Natural killer cell (primary cell): Measurements from ENCODE around the gene IGF2R. TPM values are rescaled to one million over a fixed set of nuclear protein-coding genes. Genes with fewer than 3 reads are reported as not detected.

Source experiments
- ATAC-seq, 3 donors: fragments of 150-1000 bp in 2 of 3; fragments of 200-7000 bp in 1 of 3; cut with Tn5 transposase; 1 replicate in 1 of 3; 2 replicates in 2 of 3; pipeline ENCODE4 v1.10.0; 2021; ENCODE audit warnings: mild to moderate bottlenecking in 2 of 3, moderate library complexity in 2 of 3
- DNase-seq, 2 donors: peaks; one replicate each; pipeline versions ENCODE4 v3.0.0 to v3.0.0-alpha.2; 2013 to 2021; ENCODE audit warnings: mixed read lengths in 1 of 2
- H3K27ac ChIP-seq: one replicate; pipeline ENCODE4 v1.5.1; 2013; ENCODE audit warnings: mild to moderate bottlenecking, low read length
- H3K27me3 ChIP-seq: one replicate; pipeline ENCODE4 v1.6.1; 2013; ENCODE audit warnings: low read length; ENCODE audit not compliant: control insufficient read depth, insufficient read depth
- H3K36me3 ChIP-seq: one replicate; pipeline ENCODE4 v1.6.1; 2013; ENCODE audit warnings: low read length; ENCODE audit not compliant: control insufficient read depth, insufficient read depth
- H3K4me1 ChIP-seq: one replicate; pipeline ENCODE4 v1.6.1; 2013; ENCODE audit warnings: low read length; ENCODE audit not compliant: control insufficient read depth, insufficient read depth
- H3K4me3 ChIP-seq: one replicate; pipeline ENCODE4 v1.5.1; 2013; ENCODE audit warnings: low read length
- H3K9me3 ChIP-seq: one replicate; pipeline ENCODE4 v1.6.1; 2013; ENCODE audit warnings: low read length; ENCODE audit not compliant: control insufficient read depth, insufficient read depth
- H3K27ac Mint-ChIP-seq, 2 donors: one replicate each; pipeline ENCODE4 v1.8.0; 2022; ENCODE audit warnings: mild to moderate bottlenecking in 2 of 2, mixed read lengths in 2 of 2, moderate library complexity in 1 of 2
- H3K27me3 Mint-ChIP-seq, 2 donors: one replicate each; pipeline ENCODE4 v1.8.0; 2022; ENCODE audit warnings: low read depth in 2 of 2, mixed read lengths in 2 of 2
- H3K36me3 Mint-ChIP-seq: one replicate; pipeline ENCODE4 v1.8.0; 2022; ENCODE audit warnings: mixed read lengths
- H3K4me1 Mint-ChIP-seq, 2 donors: one replicate each; pipeline ENCODE4 v1.8.0; 2022; ENCODE audit warnings: mixed read lengths in 2 of 2
- H3K4me3 Mint-ChIP-seq: one replicate; pipeline ENCODE4 v1.8.0; 2022; ENCODE audit warnings: mild to moderate bottlenecking, moderate library complexity, mixed read lengths
- H3K9me3 Mint-ChIP-seq, 2 donors: one replicate each; pipeline ENCODE4 v1.8.0; 2022; ENCODE audit warnings: mixed read lengths in 2 of 2
- CTCF ChIP-seq: fragments of 200-600 bp; IDR thresholded peaks from one replicate; pipeline ENCODE4 v1.8.0; 2022; ENCODE audit warnings: antibody characterized with exemption
- WGBS: methylation state at CpG from one replicate; pipeline ENCODE4 v1.1.7; 2013; ENCODE audit warnings: missing lambda C conversion rate; ENCODE audit not compliant: insufficient coverage; 5-methylcytosine and 5-hydroxymethylcytosine counted together
- intact Hi-C: fragments of 100-400 bp; cut with micrococcal nuclease; formaldehyde crosslinking; loops from one replicate; pipeline ENCODE4 v1.14.2; 2022
- total RNA-seq, 4 donors: library from RNA; stranded (reverse); fragments of 120-200 nt in 1 of 4; gene quantifications; one replicate each; pipeline versions ENCODE4 v1.2.3 to v1.2.4, GENCODE V29; 2013 to 2022

Gene IGF2R
- total RNA-seq, 3 donors from 2014 or later (not counting 1 experiment from before 2014, with no cell fraction given) = 208 to 282 (median 253) TPM

- Histone ChIP-seq H3K9me3 (no peaks in the 10 kb centered on the region), H3K4me3 (no peak overlapping the region), H3K4me1 (peaks cover 31% of the 10 kb centered on the region), H3K27ac (no peak overlapping the region), H3K27me3 (no peaks in the 10 kb centered on the region), H3K36me3 (peaks cover 81% of the 10 kb centered on the region)
- intact Hi-C loops = no loop called here
- no peaks in the 10 kb centered on the region for H3K27me3 Mint-ChIP-seq
- ATAC-seq = no peak
- H3K9me3 Mint-ChIP-seq = no peaks in the 10 kb centered on the region
- H3K4me3 Mint-ChIP-seq = no peak overlapping the region
- 97% methylated on average over 10 of the region's 10 CpGs for WGBS
- peaks cover 34 to 43% of the 10 kb centered on the region in 2 donors for H3K4me1 Mint-ChIP-seq
- no peak for TF ChIP-seq CTCF
- no peak for DNase-seq
- H3K36me3 Mint-ChIP-seq = peaks cover 40% of the 10 kb centered on the region
- H3K27ac Mint-ChIP-seq = peak overlapping the region in 1 of 2 donors; percentile 63
Observed at GRCh38 chr6:160067564-160067963, 98.7 kb downstream of the IGF2R start.

GRCh38 chr6:160068346-160068745 is 99.5 kb downstream of the IGF2R start:
- Histone ChIP-seq H3K27ac (no peak overlapping the region), H3K9me3 (no peaks in the 10 kb centered on the region), H3K27me3 (no peaks in the 10 kb centered on the region), H3K4me3 (no peak overlapping the region), H3K4me1 (peaks cover 31% of the 10 kb centered on the region), H3K36me3 (peaks cover 83% of the 10 kb centered on the region)
- DNase-seq = no peak
- Mint-ChIP-seq H3K9me3 (no peaks in the 10 kb centered on the region), H3K4me3 (peak overlapping the region; percentile 67), H3K27me3 (no peaks in the 10 kb centered on the region), H3K27ac (peak overlapping the region; percentile 29 to 63), H3K4me1 (peaks cover 37 to 43% of the 10 kb centered on the region in 2 donors), H3K36me3 (peaks cover 42% of the 10 kb centered on the region)
- no peak for ATAC-seq
- no peak for TF ChIP-seq CTCF
- 71% methylated on average over 7 of the region's 7 CpGs for WGBS
- intact Hi-C loops = no loop called here

GRCh38 chr6:160069050-160069454 is 100.2 kb downstream of the IGF2R start:
- H3K27me3 Mint-ChIP-seq = no peaks in the 10 kb centered on the region
- H3K4me3 ChIP-seq = no peak overlapping the region
- WGBS = 19% methylated on average over 9 of the region's 9 CpGs
- no peak for TF ChIP-seq CTCF
- H3K9me3 Mint-ChIP-seq = no peaks in the 10 kb centered on the region
- H3K9me3 ChIP-seq = no peaks in the 10 kb centered on the region
- DNase-seq = peak in 1 of 2 donors; percentile 59
- peak overlapping the region; percentile 67 for H3K4me3 Mint-ChIP-seq
- H3K4me1 ChIP-seq = peaks cover 31% of the 10 kb centered on the region
- peak overlapping the region; percentile 29 to 63 for H3K27ac Mint-ChIP-seq
- no peak overlapping the region for H3K27ac ChIP-seq
- H3K36me3 ChIP-seq = peaks cover 83% of the 10 kb centered on the region
- ATAC-seq = peak; percentile 52 to 70 (median 55)
- intact Hi-C loops = no loop called here
- peaks cover 37 to 43% of the 10 kb centered on the region in 2 donors for H3K4me1 Mint-ChIP-seq
- peaks cover 43% of the 10 kb centered on the region for H3K36me3 Mint-ChIP-seq
- H3K27me3 ChIP-seq = no peaks in the 10 kb centered on the region

GRCh38 chr6:160069459-160069858 is 100.6 kb downstream of the IGF2R start:
- no peaks in the 10 kb centered on the region for H3K27me3 Mint-ChIP-seq
- H3K36me3 Mint-ChIP-seq = peaks cover 41% of the 10 kb centered on the region
- H3K4me3 Mint-ChIP-seq = peak overlapping the region; percentile 25
- WGBS = 87% methylated on average over 7 of the region's 7 CpGs
- TF ChIP-seq CTCF = no peak
- no peak overlapping the region for H3K4me3 ChIP-seq
- H3K27me3 ChIP-seq = no peaks in the 10 kb centered on the region
- H3K27ac Mint-ChIP-seq = peak overlapping the region in 1 of 2 donors; percentile 26
- ATAC-seq (no peak), DNase-seq (no peak)
- H3K36me3 ChIP-seq = peaks cover 83% of the 10 kb centered on the region
- peaks cover 31% of the 10 kb centered on the region for H3K4me1 ChIP-seq
- H3K27ac ChIP-seq = no peak overlapping the region
- intact Hi-C loops = no loop called here
- H3K4me1 Mint-ChIP-seq = peaks cover 37 to 43% of the 10 kb centered on the region in 2 donors
- no peaks in the 10 kb centered on the region for H3K9me3 ChIP-seq
- no peaks in the 10 kb centered on the region for H3K9me3 Mint-ChIP-seq
